HepG2 (cell line): ENCODE measurements around the gene LRRC45. TPM values are rescaled to one million over a fixed set of nuclear protein-coding genes. Genes with fewer than 3 reads are reported as not detected.
A peak's percentile ranks its signal among the peaks of the same experiment; 100 is the strongest.

Source experiments
- ARHGAP35 ChIP-seq: sonication (generic); formaldehyde crosslinking; IDR thresholded peaks from 2 replicates; pipeline ENCODE4 v1.9.0; 2022; ENCODE audit warnings: mild to moderate bottlenecking, inconsistent platforms, moderate library complexity, missing genetic modification reagents, borderline replicate concordance
- CBX1 ChIP-seq: IDR thresholded peaks from one replicate; pipeline ENCODE4 v1.6.1; 2016; ENCODE audit warnings: antibody characterized with exemption, low read depth
- CHD4 ChIP-seq: fragments of 200-600 bp; sonication (generic); IDR thresholded peaks from 2 replicates; pipeline ENCODE4 v1.7.0; 2017; ENCODE audit warnings: mild to moderate bottlenecking, low read length, borderline replicate concordance
- FOXC1 ChIP-seq: sonication (generic); formaldehyde crosslinking; IDR thresholded peaks from 2 replicates; pipeline ENCODE4 v1.8.0; 2022; ENCODE audit warnings: mild to moderate bottlenecking, missing genetic modification reagents, borderline replicate concordance
- HMGA1 ChIP-seq: sonication (generic); formaldehyde crosslinking; conservative IDR thresholded peaks from 2 replicates; pipeline ENCODE4 v1.4.0; 2020; ENCODE audit warnings: missing genetic modification reagents
- MLLT10 ChIP-seq: sonication (generic); formaldehyde crosslinking; IDR thresholded peaks from 2 replicates; pipeline ENCODE4 v1.4.0; 2020; ENCODE audit warnings: missing genetic modification reagents
- NAIF1 ChIP-seq: sonication (generic); formaldehyde crosslinking; IDR thresholded peaks from 2 replicates; pipeline ENCODE4 v1.5.0; 2020; ENCODE audit warnings: mild to moderate bottlenecking, missing genetic modification reagents, borderline replicate concordance
- NFRKB ChIP-seq: fragments of 450-650 bp; IDR thresholded peaks from 2 replicates; pipeline ENCODE4 v1.6.1; 2017
- RFX3 ChIP-seq: IDR thresholded peaks from 2 replicates; pipeline ENCODE4 v1.6.1; 2016; ENCODE audit warnings: missing biosample characterization, missing genetic modification reagents
- STAT5B ChIP-seq: sonication (generic); formaldehyde crosslinking; IDR thresholded peaks from 2 replicates; pipeline ENCODE4 v1.4.0; 2020; ENCODE audit warnings: missing genetic modification reagents
- WIZ ChIP-seq: sonication (generic); formaldehyde crosslinking; IDR thresholded peaks from 2 replicates; pipeline ENCODE4 v1.5.1; 2020; ENCODE audit warnings: mild to moderate bottlenecking, missing genetic modification reagents
- ZEB1 ChIP-seq: IDR thresholded peaks from 2 replicates; pipeline ENCODE4 v1.6.1; 2012; ENCODE audit warnings: mild to moderate bottlenecking, low read depth, inconsistent platforms; ENCODE audit not compliant: insufficient replicate concordance
- ZFP1 ChIP-seq: IDR thresholded peaks from 2 replicates; pipeline ENCODE4 v1.6.1; 2016
- ZFP36L2 ChIP-seq: sonication (generic); formaldehyde crosslinking; IDR thresholded peaks from 2 replicates; pipeline ENCODE4 v1.4.0; 2020; ENCODE audit warnings: missing genetic modification reagents
- ZNF329 ChIP-seq: sonication (generic); formaldehyde crosslinking; IDR thresholded peaks from 2 replicates; pipeline ENCODE4 v1.9.0; 2021; ENCODE audit warnings: low read depth, mild to moderate bottlenecking, missing genetic modification reagents
- ZNF570 ChIP-seq: sonication (generic); formaldehyde crosslinking; IDR thresholded peaks from 2 replicates; pipeline ENCODE4 v1.4.0; 2020; ENCODE audit warnings: mild to moderate bottlenecking, missing genetic modification reagents, borderline replicate concordance
- polyA plus RNA-seq, 8 experiments: library from polyadenylated mRNA; depleted of rRNA in 3 of 8; stranded (reverse) in 7 of 8; unstranded in 1 of 8; fragments of >200 nt; fragmentation: Illumina TruSeq in 4 of 8; extraction: Trizol in 4 of 8; gene quantifications; 2 replicates each; pipeline versions ENCODE4 v1.2.1 to v1.2.3, GENCODE V29; 2011 to 2016; ENCODE audit warnings: low read depth in 4 of 8, missing spikeins in 1 of 8, mixed read lengths in 1 of 8; ENCODE audit not compliant: insufficient read depth in 1 of 8
- total RNA-seq, 5 experiments: library from RNA; depleted of rRNA; stranded (reverse); fragments of >200 nt; fragmentation: Illumina TruSeq; extraction: Trizol; gene quantifications; 2 replicates each; pipeline ENCODE4 v1.2.3, GENCODE V29; 2016; ENCODE audit warnings: low read depth in 1 of 5
- TF ChIP-seq, protein P1 (sequence below): sonication (generic); formaldehyde crosslinking; conservative IDR thresholded peaks from 2 replicates; pipeline ENCODE4 v1.5.0; 2020; ENCODE audit warnings: missing genetic modification reagents
- TF ChIP-seq, protein P2 (sequence below): sonication (generic); formaldehyde crosslinking; IDR thresholded peaks from 2 replicates; pipeline ENCODE4 v1.8.0; 2022; ENCODE audit warnings: mild to moderate bottlenecking, missing genetic modification reagents, borderline replicate concordance
- TF ChIP-seq, protein P3 (sequence below): IDR thresholded peaks from 2 replicates; pipeline ENCODE4 v1.6.1; 2016; ENCODE audit warnings: missing biosample characterization, missing genetic modification reagents, low read depth
- TF ChIP-seq, protein P4 (sequence below): sonication (generic); formaldehyde crosslinking; IDR thresholded peaks from 2 replicates; pipeline ENCODE4 v1.4.0; 2020; ENCODE audit warnings: missing genetic modification reagents
- TF ChIP-seq, protein P5 (sequence below): sonication (generic); formaldehyde crosslinking; IDR thresholded peaks from 2 replicates; pipeline ENCODE4 v1.5.0; 2020; ENCODE audit warnings: missing genetic modification reagents
- TF ChIP-seq, protein P6 (sequence below): sonication (generic); formaldehyde crosslinking; IDR thresholded peaks from 2 replicates; pipeline ENCODE4 v1.4.0; 2020; ENCODE audit warnings: mild to moderate bottlenecking, low read depth, missing genetic modification reagents

The LRRC45 gene
- total and polyA plus RNA-seq, 2 of the 13 experiments (the other 11 are each of a cell fraction or from before 2014, with no cell fraction given), result 11.6 to 48.1 TPM

DNA sequence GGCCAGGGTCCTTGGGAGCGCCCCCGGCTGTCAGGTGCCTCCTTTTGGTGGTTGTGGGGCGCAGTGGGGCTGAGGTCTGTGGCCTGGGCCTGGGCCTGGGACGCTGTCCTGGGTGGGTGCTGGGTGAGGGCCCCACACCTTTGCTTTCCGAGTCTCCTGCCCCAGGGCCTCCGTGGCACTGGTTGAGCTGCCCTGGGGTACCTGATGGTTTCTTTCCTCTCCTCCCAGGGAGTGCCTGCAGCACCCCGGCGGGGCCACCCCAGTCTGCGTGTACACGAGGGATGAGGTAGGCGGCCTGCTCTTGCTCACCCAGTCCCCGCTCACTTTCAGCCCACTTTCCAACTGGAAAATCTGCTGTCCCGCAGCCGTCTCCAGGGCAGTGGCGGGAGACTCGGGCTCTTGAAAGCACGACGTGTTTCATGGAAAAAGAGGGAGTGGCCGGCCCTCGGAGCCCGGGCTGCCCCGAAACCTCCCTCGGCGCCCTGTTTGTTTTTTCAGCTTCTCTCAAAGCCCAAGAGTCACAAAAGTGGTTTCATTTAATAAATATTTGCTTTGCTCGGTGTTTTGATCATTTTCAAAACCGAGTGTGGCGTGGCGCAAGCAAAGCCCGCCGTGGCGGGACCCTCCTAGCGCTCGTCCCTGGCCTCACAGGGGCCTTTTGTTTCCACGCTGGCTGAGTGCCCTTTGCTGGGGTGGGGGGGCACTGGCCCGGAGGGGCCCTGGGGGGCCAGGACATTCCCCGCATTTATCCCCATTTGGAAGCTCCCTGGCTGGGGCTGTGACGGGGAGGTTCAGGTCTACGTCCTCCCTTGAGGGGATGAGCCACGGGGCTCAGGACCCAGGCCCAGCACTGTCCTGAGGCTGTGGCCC, 28.3 kb upstream of the LRRC45 start (continued):
- TF ChIP-seq, protein P1, sequence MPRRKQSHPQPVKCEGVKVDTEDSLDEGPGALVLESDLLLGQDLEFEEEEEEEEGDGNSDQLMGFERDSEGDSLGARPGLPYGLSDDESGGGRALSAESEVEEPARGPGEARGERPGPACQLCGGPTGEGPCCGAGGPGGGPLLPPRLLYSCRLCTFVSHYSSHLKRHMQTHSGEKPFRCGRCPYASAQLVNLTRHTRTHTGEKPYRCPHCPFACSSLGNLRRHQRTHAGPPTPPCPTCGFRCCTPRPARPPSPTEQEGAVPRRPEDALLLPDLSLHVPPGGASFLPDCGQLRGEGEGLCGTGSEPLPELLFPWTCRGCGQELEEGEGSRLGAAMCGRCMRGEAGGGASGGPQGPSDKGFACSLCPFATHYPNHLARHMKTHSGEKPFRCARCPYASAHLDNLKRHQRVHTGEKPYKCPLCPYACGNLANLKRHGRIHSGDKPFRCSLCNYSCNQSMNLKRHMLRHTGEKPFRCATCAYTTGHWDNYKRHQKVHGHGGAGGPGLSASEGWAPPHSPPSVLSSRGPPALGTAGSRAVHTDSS (CRISPR knock-in tag), result no peak
- no peak for TF ChIP-seq RFX3
- TF ChIP-seq, protein P2, sequence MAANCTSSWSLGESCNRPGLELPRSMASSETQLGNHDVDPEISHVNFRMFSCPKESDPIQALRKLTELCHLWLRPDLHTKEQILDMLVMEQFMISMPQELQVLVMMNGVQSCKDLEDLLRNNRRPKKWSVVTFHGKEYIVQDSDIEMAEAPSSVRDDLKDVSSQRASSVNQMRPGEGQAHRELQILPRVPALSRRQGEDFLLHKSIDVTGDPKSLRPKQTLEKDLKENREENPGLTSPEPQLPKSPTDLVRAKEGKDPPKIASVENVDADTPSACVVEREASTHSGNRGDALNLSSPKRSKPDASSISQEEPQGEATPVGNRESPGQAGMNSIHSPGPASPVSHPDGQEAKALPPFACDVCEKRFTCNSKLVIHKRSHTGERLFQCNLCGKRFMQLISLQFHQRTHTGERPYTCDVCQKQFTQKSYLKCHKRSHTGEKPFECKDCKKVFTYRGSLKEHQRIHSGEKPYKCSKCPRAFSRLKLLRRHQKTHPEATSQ, result peak; percentile 75
- TF ChIP-seq ZNF570 (CRISPR knock-in tag), result no peak
- TF ChIP-seq NFRKB, result no peak
- no peak for TF ChIP-seq WIZ (CRISPR knock-in tag)
- TF ChIP-seq, protein P3, sequence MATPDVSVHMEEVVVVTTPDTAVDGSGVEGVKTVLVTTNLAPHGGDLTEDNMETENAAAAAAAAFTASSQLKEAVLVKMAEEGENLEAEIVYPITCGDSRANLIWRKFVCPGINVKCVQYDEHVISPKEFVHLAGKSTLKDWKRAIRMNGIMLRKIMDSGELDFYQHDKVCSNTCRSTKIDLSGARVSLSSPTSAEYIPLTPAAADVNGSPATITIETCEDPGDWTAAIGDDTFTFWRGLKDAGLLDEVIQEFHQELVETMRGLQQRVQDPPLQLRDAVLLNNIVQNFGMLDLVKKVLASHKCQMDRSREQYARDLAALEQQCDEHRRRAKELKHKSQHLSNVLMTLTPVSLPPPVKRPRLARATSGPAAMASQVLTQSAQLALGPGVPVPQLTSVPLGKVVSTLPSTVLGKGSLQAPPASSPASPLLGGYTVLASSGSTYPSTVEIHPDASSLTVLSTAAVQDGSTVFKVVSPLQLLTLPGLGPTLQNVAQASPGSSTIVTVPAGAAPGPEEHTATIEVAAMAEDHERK (CRISPR knock-in tag), result no peak
- no peak for TF ChIP-seq MLLT10 (CRISPR knock-in tag)
- no peak for TF ChIP-seq STAT5B (CRISPR knock-in tag)
- TF ChIP-seq ZEB1, result no peak
- TF ChIP-seq, protein P4, sequence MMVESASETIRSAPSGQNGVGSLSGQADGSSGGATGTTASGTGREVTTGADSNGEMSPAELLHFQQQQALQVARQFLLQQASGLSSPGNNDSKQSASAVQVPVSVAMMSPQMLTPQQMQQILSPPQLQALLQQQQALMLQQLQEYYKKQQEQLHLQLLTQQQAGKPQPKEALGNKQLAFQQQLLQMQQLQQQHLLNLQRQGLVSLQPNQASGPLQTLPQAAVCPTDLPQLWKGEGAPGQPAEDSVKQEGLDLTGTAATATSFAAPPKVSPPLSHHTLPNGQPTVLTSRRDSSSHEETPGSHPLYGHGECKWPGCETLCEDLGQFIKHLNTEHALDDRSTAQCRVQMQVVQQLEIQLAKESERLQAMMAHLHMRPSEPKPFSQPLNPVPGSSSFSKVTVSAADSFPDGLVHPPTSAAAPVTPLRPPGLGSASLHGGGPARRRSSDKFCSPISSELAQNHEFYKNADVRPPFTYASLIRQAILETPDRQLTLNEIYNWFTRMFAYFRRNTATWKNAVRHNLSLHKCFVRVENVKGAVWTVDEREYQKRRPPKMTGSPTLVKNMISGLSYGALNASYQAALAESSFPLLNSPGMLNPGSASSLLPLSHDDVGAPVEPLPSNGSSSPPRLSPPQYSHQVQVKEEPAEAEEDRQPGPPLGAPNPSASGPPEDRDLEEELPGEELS, result peak; percentile 88
- TF ChIP-seq ZFP36L2, result no peak
- TF ChIP-seq NAIF1 (CRISPR knock-in tag), result 0 out of 2 replicates have a peak, but pooled peaks have one; percentile 4
- TF ChIP-seq ZFP1 (CRISPR knock-in tag), result no peak
- no peak for TF ChIP-seq ARHGAP35
- no peak; the same call in 1 of the 2 replicates for TF ChIP-seq FOXC1 (CRISPR knock-in tag)
- 0 out of 2 replicates have a peak, but pooled peaks have one; percentile 52 for TF ChIP-seq CHD4
- TF ChIP-seq, protein P5, sequence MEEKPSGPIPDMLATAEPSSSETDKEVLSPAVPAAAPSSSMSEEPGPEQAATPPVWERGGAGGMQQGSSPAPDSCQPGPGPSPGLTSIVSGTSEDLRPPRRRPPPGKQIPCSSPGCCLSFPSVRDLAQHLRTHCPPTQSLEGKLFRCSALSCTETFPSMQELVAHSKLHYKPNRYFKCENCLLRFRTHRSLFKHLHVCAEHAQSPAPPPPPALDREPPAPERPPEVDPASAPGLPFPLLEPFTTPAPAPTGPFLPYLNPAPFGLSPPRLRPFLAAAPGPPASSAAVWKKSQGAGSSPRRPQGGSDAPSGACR, result peak; percentile 76
- TF ChIP-seq HMGA1 (CRISPR knock-in tag), result no peak
- TF ChIP-seq, protein P6, sequence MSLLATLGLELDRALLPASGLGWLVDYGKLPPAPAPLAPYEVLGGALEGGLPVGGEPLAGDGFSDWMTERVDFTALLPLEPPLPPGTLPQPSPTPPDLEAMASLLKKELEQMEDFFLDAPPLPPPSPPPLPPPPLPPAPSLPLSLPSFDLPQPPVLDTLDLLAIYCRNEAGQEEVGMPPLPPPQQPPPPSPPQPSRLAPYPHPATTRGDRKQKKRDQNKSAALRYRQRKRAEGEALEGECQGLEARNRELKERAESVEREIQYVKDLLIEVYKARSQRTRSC (CRISPR knock-in tag), result no peak
- peak; percentile 30 for TF ChIP-seq CBX1
- 0 out of 2 replicates have a peak, but pooled peaks have one; percentile 5 for TF ChIP-seq ZNF329 (CRISPR knock-in tag)
